Astrocyte of the cerebellum (primary cell): ENCODE measurements around the gene CYTH4.

Experiments
- DNase-seq: peaks from one replicate; pipeline ENCODE4 v3.0.0-alpha.2; 2011; ENCODE audit warnings: low read depth
- H3K4me3 ChIP-seq: 2 replicates; pipeline ENCODE4 v1.5.1; 2011; ENCODE audit warnings: mild to moderate bottlenecking, low read depth, low read length, moderate library complexity
- CTCF ChIP-seq: IDR thresholded peaks from 2 replicates; pipeline ENCODE4 v1.5.1; 2012; ENCODE audit warnings: low read length, low read depth, moderate library complexity, mild to moderate bottlenecking; ENCODE audit errors: missing control alignments
- in situ Hi-C: cut with HindIII; loops from 2 replicates; pipeline ENCODE4 v1.10.0; 2017; ENCODE audit warnings: low sequenced_read_pairs

The CYTH4 gene

GRCh38 chr22:37340331-37341262, 58.3 kb downstream of the CYTH4 start:
- in situ Hi-C loops, result no loop called here
- no peak overlapping the region for H3K4me3 ChIP-seq
- DNase-seq, result no peak
- TF ChIP-seq CTCF, result no peak

DNA sequence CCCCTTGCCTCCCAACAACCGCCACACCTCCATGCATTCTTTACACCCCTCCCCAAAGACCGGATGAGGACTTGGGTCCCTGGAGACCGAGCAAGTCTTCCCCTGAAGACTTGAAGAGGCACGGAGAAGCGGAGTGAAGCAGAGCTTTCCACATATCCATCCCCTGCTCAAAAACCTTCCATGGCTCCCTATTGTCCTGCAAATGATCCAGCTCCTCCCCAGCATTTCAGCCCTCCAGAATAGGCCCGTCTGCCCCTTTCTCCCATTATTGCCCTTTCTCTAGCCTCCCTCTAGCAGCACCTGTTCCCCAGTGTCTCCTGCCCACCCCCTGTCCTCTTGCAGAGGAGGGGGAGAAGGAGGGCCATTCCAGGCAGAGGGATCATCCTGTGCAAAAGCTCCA, 59.8 kb downstream of the CYTH4 start:
- no peak for DNase-seq
- in situ Hi-C loops, result no loop called here
- no peak for TF ChIP-seq CTCF
- no peak overlapping the region for H3K4me3 ChIP-seq

- in situ Hi-C loops, result no loop called here
- DNase-seq, result no peak
- H3K4me3 ChIP-seq, result no peak overlapping the region
- no peak for TF ChIP-seq CTCF
Observed at GRCh38 chr22:37343348-37343747, 61.0 kb downstream of the CYTH4 start.

DNA sequence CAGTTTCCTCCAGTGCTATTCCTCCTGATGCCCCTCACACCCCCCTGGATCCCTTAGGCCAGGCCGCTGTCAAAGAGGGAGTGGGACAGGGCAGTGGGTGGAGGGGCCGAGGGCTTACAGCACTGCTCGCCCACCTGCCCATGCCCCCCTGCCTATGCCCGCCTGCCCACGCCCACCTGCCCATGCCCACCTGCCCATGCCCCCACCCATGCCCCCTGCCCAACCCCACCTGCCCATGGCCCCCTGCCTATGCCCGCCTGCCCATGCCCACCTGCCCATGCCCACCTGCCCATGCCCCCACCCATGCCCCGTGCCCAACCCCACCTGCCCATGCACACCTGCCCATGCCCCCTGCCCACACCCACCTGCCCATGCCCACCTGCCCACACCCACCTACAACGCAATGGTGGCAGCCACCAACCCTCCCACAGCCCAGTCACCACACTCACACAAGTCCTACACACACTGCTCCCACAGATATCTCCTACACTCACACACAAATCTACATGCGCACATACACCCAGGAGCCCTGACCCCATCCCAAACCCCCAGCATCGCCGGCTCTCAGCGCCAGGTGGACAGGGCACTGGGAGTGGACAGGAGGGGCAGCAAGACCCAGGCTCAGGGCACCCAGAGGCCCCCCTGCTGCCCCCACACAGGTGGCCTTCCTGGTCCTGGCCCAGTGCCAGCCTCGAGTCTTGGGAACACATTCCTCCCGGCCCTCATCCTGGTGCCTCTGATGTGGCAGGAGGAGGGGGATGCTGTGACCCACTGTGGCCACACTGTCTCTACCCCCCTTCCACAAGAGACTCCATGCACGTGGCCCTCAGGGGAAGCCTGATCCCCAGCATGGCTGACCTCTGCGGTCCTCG, 61.8 kb downstream of the CYTH4 start:
- in situ Hi-C loops, result no loop called here
- no peak overlapping the region for H3K4me3 ChIP-seq
- no peak for TF ChIP-seq CTCF
- no peak for DNase-seq

DNA sequence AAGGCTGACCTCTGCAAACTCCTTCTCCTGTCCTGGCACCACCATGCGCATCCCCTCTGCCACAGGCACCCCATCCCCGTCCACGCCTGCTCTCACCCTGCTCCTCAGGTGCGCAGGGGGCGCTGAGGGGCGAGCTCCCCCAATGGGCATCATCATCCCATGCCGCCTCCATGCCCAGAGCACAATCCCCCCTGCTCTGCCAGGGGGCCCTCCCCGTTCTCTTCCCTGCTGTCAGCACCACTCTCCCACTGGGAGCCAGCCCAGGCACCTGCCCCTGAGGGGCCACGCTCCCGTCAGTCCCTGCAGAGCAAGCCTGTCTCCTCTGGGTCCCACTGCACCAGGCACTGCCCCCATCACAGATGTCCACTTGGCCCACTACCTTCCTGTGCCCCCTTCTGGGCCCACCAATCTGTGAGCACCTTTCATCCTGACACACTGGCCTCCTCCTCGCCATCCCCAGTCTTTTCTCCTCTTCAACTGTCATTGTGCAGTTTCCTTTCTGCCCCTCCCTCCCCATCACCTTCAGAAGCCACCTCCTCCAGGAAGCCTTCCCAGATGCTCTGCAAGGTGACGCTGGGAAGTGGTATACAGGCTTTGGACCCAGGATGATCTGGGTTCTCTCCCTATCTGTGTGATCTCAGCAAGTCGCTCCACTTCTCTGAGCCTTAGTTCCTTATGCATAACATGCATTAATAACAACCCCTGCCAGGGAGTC, 62.6 kb downstream of the CYTH4 start:
- H3K4me3 ChIP-seq, result no peak overlapping the region
- in situ Hi-C loops, result no loop called here
- no peak for TF ChIP-seq CTCF
- no peak for DNase-seq
